HG03097 (cell line): ENCODE results near the gene MVB12B.
"Not testable (repeated sequence)": the region's sequence is repeated elsewhere in the genome, so short reads cannot be mapped to it uniquely, and the experiment has no call there.

Experiments
- ATAC-seq: cut with Tn5 transposase; IDR thresholded peaks from one replicate; pipeline ENCODE4 v1.9.1; 2021; ENCODE audit not compliant: unreplicated experiment, low FRiP score

The MVB12B gene

DNA sequence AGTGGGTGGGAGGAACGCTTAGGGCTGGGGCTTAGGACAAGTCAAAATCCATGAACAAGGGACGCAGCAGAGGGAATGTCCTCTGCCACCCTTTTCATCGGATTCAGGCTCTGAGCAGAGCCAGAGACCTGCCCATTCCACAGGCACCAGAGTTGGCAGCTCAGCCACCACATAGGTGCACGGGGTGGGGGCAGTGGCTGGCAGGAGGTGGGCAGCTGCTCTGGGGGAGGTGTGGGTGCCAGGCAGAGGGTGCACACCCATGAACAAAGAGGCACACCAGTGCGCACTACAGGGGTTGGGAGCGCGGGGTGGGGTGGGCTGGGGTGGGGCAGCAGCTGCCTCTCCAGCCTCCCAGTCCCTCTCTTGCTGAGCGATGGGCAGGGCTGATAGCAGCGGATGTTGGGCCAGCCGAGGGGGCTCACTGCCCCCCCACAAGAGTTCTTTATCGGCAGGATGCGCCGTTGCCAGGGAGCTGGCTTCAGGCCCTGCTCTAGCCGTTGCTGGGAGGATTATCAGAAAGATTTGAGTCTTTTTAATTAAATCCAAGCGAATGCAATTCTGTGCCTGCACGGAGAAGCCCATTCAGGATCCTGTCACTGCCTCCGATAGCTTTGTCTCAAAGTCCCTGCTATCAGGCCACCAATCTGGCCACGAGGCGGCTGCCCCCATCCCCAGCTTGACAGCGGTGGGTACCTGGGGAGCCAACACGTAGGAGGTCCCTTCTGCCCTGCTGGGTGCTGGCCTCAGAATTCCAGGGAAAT lies 222.8 kb downstream of the MVB12B start:
- no peak for ATAC-seq

DNA sequence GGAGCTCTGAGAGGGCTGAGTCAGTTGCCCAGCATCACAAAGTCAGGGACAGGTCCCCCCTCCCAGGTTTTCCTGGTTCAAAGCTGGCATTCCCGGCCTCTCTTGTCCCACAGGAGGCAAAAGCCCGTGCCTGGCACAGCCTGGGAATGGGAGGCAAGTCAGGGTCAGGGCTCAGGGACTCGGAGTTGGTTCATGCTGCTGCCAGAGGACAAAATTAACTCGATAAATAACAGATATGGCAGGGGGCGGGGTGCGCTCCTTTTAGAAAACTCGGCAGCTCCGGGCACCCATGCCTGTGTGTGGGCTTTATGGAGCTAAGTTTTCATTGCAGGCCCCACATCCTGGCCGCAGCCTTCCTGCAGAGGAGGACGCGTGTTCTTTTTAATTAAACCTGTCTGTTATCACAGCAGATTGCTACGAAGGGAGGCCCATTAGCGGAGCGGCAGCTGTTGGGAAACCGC lies 224.3 kb downstream of the MVB12B start:
- no peak for ATAC-seq

DNA sequence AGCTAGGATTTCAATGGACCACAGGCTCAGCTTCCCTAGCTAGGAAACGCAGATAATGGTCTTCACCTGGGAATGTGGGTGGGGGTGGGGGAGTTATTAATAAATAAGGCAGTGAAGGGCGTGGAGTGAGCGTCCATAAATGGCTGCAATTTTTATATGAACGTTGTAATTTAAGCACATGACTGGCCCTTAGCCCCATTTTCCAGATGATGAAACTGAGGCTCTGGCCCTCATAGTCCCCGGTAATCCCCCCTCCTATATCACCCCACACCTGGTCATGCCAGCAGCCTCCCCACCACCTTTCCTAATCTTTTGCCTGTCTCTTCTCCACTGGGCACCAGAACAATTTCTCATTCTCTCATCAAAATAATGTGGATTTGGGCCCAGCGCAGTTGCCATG lies 225.2 kb downstream of the MVB12B start:
- ATAC-seq, result no peak

DNA sequence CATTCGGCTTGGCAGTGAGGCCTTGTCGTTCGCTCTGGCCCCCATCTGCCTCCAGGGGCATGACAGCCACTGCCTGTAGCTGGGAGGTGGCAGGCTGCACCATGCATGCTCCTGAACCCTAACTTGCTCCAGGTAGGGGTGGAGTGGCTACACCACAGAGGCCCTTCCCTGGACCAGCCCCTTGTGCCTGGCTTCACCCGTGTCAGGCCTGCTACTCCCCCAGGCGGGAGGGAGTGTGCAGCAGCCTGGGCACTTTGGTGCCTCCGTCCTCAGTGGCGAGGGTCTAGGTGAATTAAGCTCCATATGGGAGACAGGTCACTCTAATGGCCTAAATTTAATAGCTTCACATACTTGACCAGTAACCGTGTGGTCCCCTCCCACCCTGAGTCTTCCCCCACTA lies 227.7 kb downstream of the MVB12B start:
- ATAC-seq, result no peak

DNA sequence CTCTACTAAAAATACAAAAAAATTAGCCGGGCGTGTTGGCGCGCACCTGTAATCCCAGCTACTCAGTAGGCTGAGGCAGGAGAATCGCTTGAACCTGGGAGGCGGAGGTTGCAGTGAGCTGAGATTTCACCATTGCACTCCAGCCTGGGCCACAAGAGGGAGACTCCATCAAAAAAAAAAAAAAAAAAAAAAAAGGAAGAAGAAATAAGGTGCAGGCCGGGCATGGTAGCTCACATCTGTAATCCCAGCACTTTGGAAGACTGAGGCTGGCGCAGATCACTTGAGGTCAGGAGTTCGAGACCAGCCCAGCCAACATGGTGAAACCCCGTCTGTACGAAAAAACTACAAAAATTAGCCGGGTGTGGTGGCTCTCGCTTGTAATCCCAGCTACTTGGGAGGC lies 228.8 kb downstream of the MVB12B start:
- ATAC-seq, result not testable (repeated sequence)
